ENCODE data around the gene PPP2R5E.

- no peak for TF ChIP-seq POLR2A (IDR thresholded peaks at IDR 0.05)
- no peak for TF ChIP-seq CTCF (IDR thresholded peaks at IDR 0.05)
- TF ChIP-seq EP300 (IDR thresholded peaks at IDR 0.05): no peak
Measured at GRCh38 chr14:63542231-63542999, 762 bp downstream of the PPP2R5E start.

Measured in ovary (tissue), 3 donors.